Common myeloid progenitor, CD34-positive (primary cell): ENCODE results near the gene RBM26.
"Not testable (repeated sequence)": the region's sequence is repeated elsewhere in the genome, so short reads cannot be mapped to it uniquely, and the experiment has no call there.

Experiments
- CTCF ChIA-PET: fragments of 350-600 bp; sonication (Branson Sonifier 250); formaldehyde crosslinking; loops from one replicate; lab custom pipeline; 2021; ENCODE audit warnings: antibody characterized with exemption; lab: Charles Lee
- POLR2A ChIA-PET: fragments of 350-600 bp; sonication (Branson Sonifier 250); formaldehyde crosslinking; loops from one replicate; lab custom pipeline; 2021; ENCODE audit warnings: antibody characterized with exemption; lab: Charles Lee
- DNase-seq, 3 donors: peaks; one replicate each; pipeline versions ENCODE4 v3.0.0 to v3.0.0-alpha.2; 2013
- H3K27ac ChIP-seq, 2 experiments: 1 replicate in 1 of 2; 2 replicates in 1 of 2; pipeline ENCODE4 v1.7.0; 2013; ENCODE audit warnings: inconsistent platforms in 2 of 2, low read length in 2 of 2, mild to moderate bottlenecking in 2 of 2, low read depth in 1 of 2, moderate library complexity in 1 of 2; ENCODE audit not compliant: severe bottlenecking in 2 of 2, insufficient read depth in 1 of 2, poor library complexity in 1 of 2
- H3K27me3 ChIP-seq, 5 experiments: replicated peaks in 2 of 5; 1 replicate in 3 of 5; 2 replicates in 2 of 5; pipeline versions ENCODE4 v1.6.1 to v1.7.0; 2013; ENCODE audit warnings: low read length in 4 of 5, mild to moderate bottlenecking in 2 of 5, moderate library complexity in 2 of 5, inconsistent platforms in 1 of 5; ENCODE audit not compliant: insufficient read depth in 5 of 5, control insufficient read depth in 4 of 5
- H3K36me3 ChIP-seq, 4 experiments: 1 replicate in 2 of 4; 2 replicates in 2 of 4; pipeline versions ENCODE4 v1.6.1 to v1.7.0; 2013; ENCODE audit warnings: low read length in 3 of 4, control low read depth in 1 of 4, mild to moderate bottlenecking in 1 of 4; ENCODE audit not compliant: control insufficient read depth in 4 of 4, insufficient read depth in 4 of 4
- H3K4me1 ChIP-seq, 4 experiments: 1 replicate in 3 of 4; 2 replicates in 1 of 4; pipeline versions ENCODE4 v1.6.1 to v1.7.1; 2013; ENCODE audit warnings: low read length in 3 of 4, mild to moderate bottlenecking in 3 of 4, control low read depth in 1 of 4, inconsistent platforms in 1 of 4, moderate library complexity in 1 of 4; ENCODE audit not compliant: control insufficient read depth in 4 of 4, insufficient read depth in 4 of 4; ENCODE audit errors: control extremely low read depth in 1 of 4
- H3K4me3 ChIP-seq, 7 experiments: 1 replicate in 4 of 7; 2 replicates in 3 of 7; pipeline versions ENCODE4 v1.5.1 to v1.7.0; 2013; ENCODE audit warnings: mild to moderate bottlenecking in 7 of 7, low read length in 6 of 7, moderate library complexity in 6 of 7, inconsistent platforms in 2 of 7, low read depth in 2 of 7, control low read depth in 1 of 7; ENCODE audit not compliant: insufficient read depth in 4 of 7, control insufficient read depth in 1 of 7; ENCODE audit errors: extremely low read depth in 1 of 7
- H3K9me3 ChIP-seq, 5 experiments: 1 replicate in 4 of 5; 2 replicates in 1 of 5; pipeline versions ENCODE4 v1.6.1 to v1.7.1; 2013; ENCODE audit warnings: low read length in 4 of 5, mild to moderate bottlenecking in 2 of 5, inconsistent platforms in 1 of 5, low read depth in 1 of 5, moderate library complexity in 1 of 5; ENCODE audit not compliant: control insufficient read depth in 4 of 5, insufficient read depth in 2 of 5; ENCODE audit errors: control extremely low read depth in 1 of 5
- WGBS: methylation state at CpG from one replicate; pipeline ENCODE4 v1.1.5; 2013; ENCODE audit not compliant: insufficient coverage; 5-methylcytosine and 5-hydroxymethylcytosine counted together

RBM26 gene

DNA sequence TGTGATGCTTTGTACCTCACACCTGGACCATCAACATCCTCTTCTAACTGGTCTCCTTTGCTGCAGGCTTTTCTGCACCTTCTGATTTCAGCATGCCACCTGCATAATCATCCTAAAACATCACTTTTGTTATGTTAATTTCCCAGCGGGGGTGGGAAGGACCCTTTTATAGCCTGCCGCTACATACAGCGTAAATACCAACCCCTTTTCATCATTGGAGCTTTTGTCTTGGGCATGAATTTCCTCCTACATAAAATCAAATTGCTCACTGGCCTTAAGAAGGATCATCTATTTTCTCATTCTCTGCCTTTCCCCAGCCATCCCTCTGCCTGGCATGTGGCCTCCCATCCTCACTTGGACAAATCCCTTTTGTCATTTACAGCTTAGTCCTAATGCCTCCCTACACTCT, 124.7 kb downstream of the RBM26 start:
- no peaks in the 10 kb centered on the region for H3K36me3 ChIP-seq
- no peaks in the 10 kb centered on the region for H3K9me3 ChIP-seq
- H3K27me3 ChIP-seq, result no peaks in the 10 kb centered on the region
- POLR2A ChIA-PET, result no interaction called here
- no peak overlapping the region for H3K4me3 ChIP-seq
- no peak overlapping the region for H3K27ac ChIP-seq
- no peak for DNase-seq
- no peaks in the 10 kb centered on the region for H3K4me1 ChIP-seq
- WGBS, result 75% methylated on average over 3 of the region's 3 CpGs
- CTCF ChIA-PET, result no interaction called here

DNA sequence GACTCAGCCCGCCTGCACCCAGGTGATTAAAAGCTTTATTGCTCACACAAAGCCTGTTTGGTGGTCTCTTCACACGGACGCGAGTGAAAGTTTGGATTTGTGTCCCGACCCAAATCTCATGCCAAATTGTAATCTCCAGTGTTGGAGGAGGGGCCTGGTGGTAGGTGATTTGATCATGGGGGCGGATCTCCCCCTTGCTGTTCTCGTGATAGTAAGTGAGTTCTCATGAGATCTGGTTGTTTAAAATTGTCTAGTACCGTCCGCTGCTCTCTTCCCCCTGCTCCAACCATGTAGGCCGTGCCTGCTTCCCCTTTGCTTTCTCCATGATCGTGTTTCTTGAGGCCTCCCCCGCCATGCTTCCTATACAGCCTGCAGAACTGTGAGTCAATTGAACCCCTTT, 126.3 kb downstream of the RBM26 start:
- H3K4me1 ChIP-seq, H3K27ac ChIP-seq, DNase-seq, H3K9me3 ChIP-seq, H3K36me3 ChIP-seq, H3K4me3 ChIP-seq, H3K27me3 ChIP-seq, CTCF ChIA-PET, POLR2A ChIA-PET: not testable (repeated sequence)
- WGBS, result 95% methylated on average over 9 of the region's 12 CpGs

DNA sequence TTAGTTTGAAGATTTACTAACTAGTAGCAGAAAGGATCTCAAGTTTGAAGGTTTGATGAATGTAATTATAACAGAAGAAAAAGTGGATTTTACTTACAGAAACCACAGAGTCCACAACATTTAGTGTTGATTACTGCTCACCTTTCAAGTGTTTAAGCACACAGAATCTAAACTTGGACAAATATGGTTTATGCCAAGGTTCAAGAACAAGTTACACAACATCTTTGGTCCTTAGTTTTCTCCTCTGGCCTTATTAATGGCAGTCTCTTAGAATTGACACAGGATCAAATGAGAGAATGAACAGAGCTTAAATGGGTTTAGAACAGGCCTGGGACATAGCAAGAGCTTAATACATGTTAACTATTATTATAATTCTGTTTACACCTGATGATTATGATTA, 133.0 kb downstream of the RBM26 start:
- Histone ChIP-seq H3K27ac (no peak overlapping the region), H3K4me3 (no peak overlapping the region), H3K4me1 (no peaks in the 10 kb centered on the region), H3K27me3 (peaks cover 0 to 2% (median 0%) of the 10 kb centered on the region in 5 experiments), H3K9me3 (peaks cover 0 to 3% (median under 1%) of the 10 kb centered on the region in 5 experiments), H3K36me3 (no peaks in the 10 kb centered on the region)
- CTCF ChIA-PET, result no interaction called here
- no peak for DNase-seq
- POLR2A ChIA-PET, result no interaction called here

DNA sequence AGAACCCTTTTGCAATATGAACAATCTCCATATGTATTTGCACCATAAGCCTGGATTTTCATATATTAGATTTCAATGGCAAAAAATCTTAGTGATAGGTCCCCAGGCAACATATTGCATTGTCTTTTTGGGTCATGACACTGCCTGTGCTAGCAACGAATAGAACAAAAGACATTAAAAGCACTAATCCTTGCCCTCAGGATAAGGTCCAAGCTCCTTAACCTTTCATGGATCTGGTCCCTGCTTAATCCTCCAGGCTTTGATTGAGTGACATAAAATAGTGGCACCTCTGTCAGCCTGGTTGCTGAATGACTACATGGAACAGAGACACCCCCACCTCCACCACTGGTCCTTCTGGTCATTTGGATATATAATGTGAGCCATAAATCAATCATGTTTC, 134.4 kb downstream of the RBM26 start:
- ChIA-PET CTCF (no interaction called here), POLR2A (no interaction called here)
- WGBS, result 55% methylated on average over 1 of the region's 1 CpG
- Histone ChIP-seq H3K36me3 (no peaks in the 10 kb centered on the region), H3K4me3 (no peak overlapping the region), H3K27me3 (peaks cover 0 to 2% (median 0%) of the 10 kb centered on the region in 5 experiments), H3K27ac (no peak overlapping the region), H3K9me3 (peaks cover 0 to 3% (median 2%) of the 10 kb centered on the region in 5 experiments), H3K4me1 (no peaks in the 10 kb centered on the region)
- no peak for DNase-seq

DNA sequence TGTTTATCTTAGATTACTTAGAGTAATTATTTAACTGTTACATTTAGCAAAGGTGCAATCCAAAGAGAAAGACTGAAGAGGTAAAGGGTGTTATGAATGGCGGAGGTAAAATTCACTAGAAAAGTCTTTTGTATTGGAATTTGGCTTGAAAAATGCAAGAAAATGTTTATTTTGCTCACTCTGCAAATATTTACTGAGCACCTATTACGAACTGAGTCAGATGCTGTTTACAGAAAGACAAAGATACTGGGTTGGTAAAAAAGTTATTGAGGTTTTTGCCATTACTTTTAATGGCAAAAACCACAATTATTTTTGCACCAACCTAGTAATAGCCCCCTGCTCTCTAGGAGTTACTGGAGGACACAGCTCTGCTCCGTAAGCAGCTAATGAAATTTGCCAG, 135.2 kb downstream of the RBM26 start:
- CTCF ChIA-PET, result no interaction called here
- Histone ChIP-seq H3K36me3 (no peaks in the 10 kb centered on the region), H3K9me3 (peaks cover 0 to 3% (median 2%) of the 10 kb centered on the region in 5 experiments), H3K27me3 (peaks cover 0 to 4% (median 0%) of the 10 kb centered on the region in 5 experiments), H3K27ac (no peak overlapping the region), H3K4me1 (no peaks in the 10 kb centered on the region), H3K4me3 (no peak overlapping the region)
- DNase-seq, result no peak
- 100% methylated on average over 2 of the region's 3 CpGs for WGBS
- POLR2A ChIA-PET, result no interaction called here
